HEK293 (cell line): ENCODE measurements around the gene MLLT10.

Experiments
- ATF2 ChIP-seq: fragments of 450-650 bp; formaldehyde crosslinking; IDR thresholded peaks from 2 replicates; pipeline ENCODE4 v1.5.1; 2016; ENCODE audit warnings: missing biosample characterization, missing genetic modification characterization, low read depth
- BCL6B ChIP-seq: fragments of 450-650 bp; formaldehyde crosslinking; IDR thresholded peaks from 2 replicates; pipeline ENCODE4 v1.5.1; 2017; ENCODE audit warnings: missing biosample characterization, missing genetic modification characterization
- GLIS1 ChIP-seq: fragments of 450-650 bp; formaldehyde crosslinking; IDR thresholded peaks from 2 replicates; pipeline ENCODE4 v1.5.1; 2016; ENCODE audit warnings: missing biosample characterization, missing genetic modification characterization
- HOXD13 ChIP-seq: sonication (generic); formaldehyde crosslinking; IDR thresholded peaks from 2 replicates; pipeline ENCODE4 v1.8.0; 2022; ENCODE audit warnings: missing genetic modification reagents, borderline replicate concordance
- IKZF3 ChIP-seq: fragments of 450-650 bp; IDR thresholded peaks from 2 replicates; pipeline ENCODE4 v1.5.0; 2018; ENCODE audit warnings: missing biosample characterization, mild to moderate bottlenecking, missing genetic modification characterization, moderate library complexity
- KLF10 ChIP-seq: fragments of 450-650 bp; IDR thresholded peaks from 2 replicates; pipeline ENCODE4 v1.5.1; 2018; ENCODE audit warnings: missing biosample characterization, mild to moderate bottlenecking, missing genetic modification characterization
- KLF8 ChIP-seq: fragments of 450-650 bp; formaldehyde crosslinking; IDR thresholded peaks from 2 replicates; pipeline ENCODE4 v1.5.1; 2016; ENCODE audit warnings: missing biosample characterization, missing genetic modification characterization
- MEIS1 ChIP-seq: sonication (generic); formaldehyde crosslinking; IDR thresholded peaks from 2 replicates; pipeline ENCODE4 v1.8.1; 2022; ENCODE audit warnings: missing genetic modification reagents, mild to moderate bottlenecking, borderline replicate concordance
- MYNN ChIP-seq: fragments of 450-650 bp; formaldehyde crosslinking; IDR thresholded peaks from 2 replicates; pipeline ENCODE4 v1.5.1; 2016; ENCODE audit warnings: missing biosample characterization, missing genetic modification characterization, borderline replicate concordance
- MZF1 ChIP-seq: fragments of 450-650 bp; formaldehyde crosslinking; IDR thresholded peaks from 2 replicates; pipeline ENCODE4 v1.5.1; 2017; ENCODE audit warnings: missing biosample characterization, missing genetic modification characterization, borderline replicate concordance
- WT1 ChIP-seq: fragments of 450-650 bp; formaldehyde crosslinking; IDR thresholded peaks from 2 replicates; pipeline ENCODE4 v1.5.1; 2016; ENCODE audit warnings: missing biosample characterization, missing genetic modification characterization
- YY1 ChIP-seq: fragments of 450-650 bp; formaldehyde crosslinking; IDR thresholded peaks from 2 replicates; pipeline ENCODE4 v1.5.1; 2018; ENCODE audit warnings: missing biosample characterization, missing genetic modification characterization
- ZFP3 ChIP-seq: fragments of 450-650 bp; formaldehyde crosslinking; IDR thresholded peaks from 2 replicates; pipeline ENCODE4 v1.5.1; 2016; ENCODE audit warnings: low read depth, missing biosample characterization, missing genetic modification characterization
- ZNF10 ChIP-seq: fragments of 450-650 bp; formaldehyde crosslinking; IDR thresholded peaks from 2 replicates; pipeline ENCODE4 v1.5.1; 2017; ENCODE audit warnings: missing biosample characterization, missing genetic modification characterization
- ZNF184 ChIP-seq: fragments of 450-650 bp; IDR thresholded peaks from 2 replicates; pipeline ENCODE4 v1.5.1; 2018; ENCODE audit warnings: missing biosample characterization, mild to moderate bottlenecking, missing genetic modification characterization
- ZNF214 ChIP-seq: fragments of 450-650 bp; formaldehyde crosslinking; IDR thresholded peaks from 2 replicates; pipeline ENCODE4 v1.5.1; 2017; ENCODE audit warnings: missing biosample characterization, mild to moderate bottlenecking, missing genetic modification characterization, borderline replicate concordance
- ZNF248 ChIP-seq: fragments of 450-650 bp; formaldehyde crosslinking; IDR thresholded peaks from 2 replicates; pipeline ENCODE4 v1.5.1; 2017; ENCODE audit warnings: missing biosample characterization, missing genetic modification characterization
- ZNF324 ChIP-seq: fragments of 450-650 bp; formaldehyde crosslinking; IDR thresholded peaks from 2 replicates; pipeline ENCODE4 v1.5.1; 2016; ENCODE audit warnings: missing biosample characterization, missing genetic modification characterization
- ZNF529 ChIP-seq: fragments of 450-650 bp; formaldehyde crosslinking; IDR thresholded peaks from 2 replicates; pipeline ENCODE4 v1.5.1; 2017; ENCODE audit warnings: missing genetic modification characterization, missing biosample characterization; ENCODE audit not compliant: insufficient replicate concordance
- ZNF548 ChIP-seq: fragments of 450-650 bp; formaldehyde crosslinking; IDR thresholded peaks from 2 replicates; pipeline ENCODE4 v1.5.1; 2016; ENCODE audit warnings: missing biosample characterization, missing genetic modification characterization
- ZNF585B ChIP-seq: fragments of 450-650 bp; formaldehyde crosslinking; IDR thresholded peaks from 2 replicates; pipeline ENCODE4 v1.5.1; 2016; ENCODE audit warnings: missing biosample characterization, missing genetic modification characterization
- ZNF629 ChIP-seq: fragments of 450-650 bp; formaldehyde crosslinking; IDR thresholded peaks from 2 replicates; pipeline ENCODE4 v1.5.1; 2017; ENCODE audit warnings: missing biosample characterization, missing genetic modification characterization
- ZNF658 ChIP-seq: fragments of 450-650 bp; formaldehyde crosslinking; IDR thresholded peaks from 2 replicates; pipeline ENCODE4; 2016; ENCODE audit warnings: missing biosample characterization, missing genetic modification characterization
- ZNF830 ChIP-seq: fragments of 450-650 bp; IDR thresholded peaks from 2 replicates; pipeline ENCODE4 v1.5.0; 2018; ENCODE audit warnings: missing biosample characterization, missing genetic modification characterization, low read depth, mild to moderate bottlenecking, moderate library complexity
- ZSCAN23 ChIP-seq: fragments of 450-650 bp; formaldehyde crosslinking; IDR thresholded peaks from 2 replicates; pipeline ENCODE4 v1.5.1; 2016; ENCODE audit warnings: missing biosample characterization, missing genetic modification characterization
- ZXDB ChIP-seq: fragments of 450-650 bp; formaldehyde crosslinking; IDR thresholded peaks from 2 replicates; pipeline ENCODE4 v1.5.1; 2016; ENCODE audit warnings: missing biosample characterization, missing genetic modification characterization
- TF ChIP-seq, protein P1 (sequence below): fragments of 450-650 bp; formaldehyde crosslinking; IDR thresholded peaks from 2 replicates; pipeline ENCODE4 v1.5.1; 2016; ENCODE audit warnings: missing biosample characterization, missing genetic modification characterization
- TF ChIP-seq, protein P2 (sequence below): fragments of 450-650 bp; formaldehyde crosslinking; IDR thresholded peaks from 2 replicates; pipeline ENCODE4 v1.5.1; 2017; ENCODE audit warnings: missing biosample characterization, missing genetic modification characterization
- TF ChIP-seq, protein P3 (sequence below): fragments of 450-650 bp; formaldehyde crosslinking; IDR thresholded peaks from 2 replicates; pipeline ENCODE4 v1.5.1; 2016; ENCODE audit warnings: missing biosample characterization, missing genetic modification characterization
- TF ChIP-seq, protein P4 (sequence below): fragments of 450-650 bp; formaldehyde crosslinking; IDR thresholded peaks from 2 replicates; pipeline ENCODE4 v1.5.0; 2017; ENCODE audit warnings: missing biosample characterization, missing genetic modification characterization, borderline replicate concordance

Gene MLLT10

GRCh38 chr10:21518149-21518640, 15.8 kb upstream of the MLLT10 start (continued):
- TF ChIP-seq, protein P1, sequence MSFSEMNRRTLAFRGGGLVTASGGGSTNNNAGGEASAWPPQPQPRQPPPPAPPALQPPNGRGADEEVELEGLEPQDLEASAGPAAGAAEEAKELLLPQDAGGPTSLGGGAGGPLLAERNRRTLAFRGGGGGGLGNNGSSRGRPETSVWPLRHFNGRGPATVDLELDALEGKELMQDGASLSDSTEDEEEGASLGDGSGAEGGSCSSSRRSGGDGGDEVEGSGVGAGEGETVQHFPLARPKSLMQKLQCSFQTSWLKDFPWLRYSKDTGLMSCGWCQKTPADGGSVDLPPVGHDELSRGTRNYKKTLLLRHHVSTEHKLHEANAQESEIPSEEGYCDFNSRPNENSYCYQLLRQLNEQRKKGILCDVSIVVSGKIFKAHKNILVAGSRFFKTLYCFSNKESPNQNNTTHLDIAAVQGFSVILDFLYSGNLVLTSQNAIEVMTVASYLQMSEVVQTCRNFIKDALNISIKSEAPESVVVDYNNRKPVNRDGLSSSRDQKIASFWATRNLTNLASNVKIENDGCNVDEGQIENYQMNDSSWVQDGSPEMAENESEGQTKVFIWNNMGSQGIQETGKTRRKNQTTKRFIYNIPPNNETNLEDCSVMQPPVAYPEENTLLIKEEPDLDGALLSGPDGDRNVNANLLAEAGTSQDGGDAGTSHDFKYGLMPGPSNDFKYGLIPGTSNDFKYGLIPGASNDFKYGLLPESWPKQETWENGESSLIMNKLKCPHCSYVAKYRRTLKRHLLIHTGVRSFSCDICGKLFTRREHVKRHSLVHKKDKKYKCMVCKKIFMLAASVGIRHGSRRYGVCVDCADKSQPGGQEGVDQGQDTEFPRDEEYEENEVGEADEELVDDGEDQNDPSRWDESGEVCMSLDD (tag by site-specific recombination) = no peak
- peak; percentile 37 for TF ChIP-seq IKZF3
- 0 out of 2 replicates have a peak, but pooled peaks have one; percentile 43 for TF ChIP-seq ZNF324 (tag by site-specific recombination)
- TF ChIP-seq ZNF248 (tag by site-specific recombination) = no peak
- no peak for TF ChIP-seq ZNF529 (tag by site-specific recombination)
- TF ChIP-seq, protein P2, sequence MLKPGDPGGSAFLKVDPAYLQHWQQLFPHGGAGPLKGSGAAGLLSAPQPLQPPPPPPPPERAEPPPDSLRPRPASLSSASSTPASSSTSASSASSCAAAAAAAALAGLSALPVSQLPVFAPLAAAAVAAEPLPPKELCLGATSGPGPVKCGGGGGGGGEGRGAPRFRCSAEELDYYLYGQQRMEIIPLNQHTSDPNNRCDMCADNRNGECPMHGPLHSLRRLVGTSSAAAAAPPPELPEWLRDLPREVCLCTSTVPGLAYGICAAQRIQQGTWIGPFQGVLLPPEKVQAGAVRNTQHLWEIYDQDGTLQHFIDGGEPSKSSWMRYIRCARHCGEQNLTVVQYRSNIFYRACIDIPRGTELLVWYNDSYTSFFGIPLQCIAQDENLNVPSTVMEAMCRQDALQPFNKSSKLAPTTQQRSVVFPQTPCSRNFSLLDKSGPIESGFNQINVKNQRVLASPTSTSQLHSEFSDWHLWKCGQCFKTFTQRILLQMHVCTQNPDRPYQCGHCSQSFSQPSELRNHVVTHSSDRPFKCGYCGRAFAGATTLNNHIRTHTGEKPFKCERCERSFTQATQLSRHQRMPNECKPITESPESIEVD (tag by site-specific recombination) = peak; percentile 90
- TF ChIP-seq WT1 (tag by site-specific recombination) = peak; percentile 89
- TF ChIP-seq ZFP3 (tag by site-specific recombination) = no peak
- TF ChIP-seq MZF1 = no peak
- TF ChIP-seq ATF2 (tag by site-specific recombination) = peak; percentile 64
- no peak for TF ChIP-seq ZNF830 (tag by site-specific recombination)
- TF ChIP-seq ZNF184 (tag by site-specific recombination) = no peak
- no peak for TF ChIP-seq YY1
- peak; percentile 72 for TF ChIP-seq ZNF10 (tag by site-specific recombination)
- TF ChIP-seq MYNN (tag by site-specific recombination) = no peak
- TF ChIP-seq ZNF214 (tag by site-specific recombination) = no peak
- TF ChIP-seq KLF10 (tag by site-specific recombination) = peak; percentile 67; the same call in 1 of the 2 replicates
- TF ChIP-seq, protein P3, sequence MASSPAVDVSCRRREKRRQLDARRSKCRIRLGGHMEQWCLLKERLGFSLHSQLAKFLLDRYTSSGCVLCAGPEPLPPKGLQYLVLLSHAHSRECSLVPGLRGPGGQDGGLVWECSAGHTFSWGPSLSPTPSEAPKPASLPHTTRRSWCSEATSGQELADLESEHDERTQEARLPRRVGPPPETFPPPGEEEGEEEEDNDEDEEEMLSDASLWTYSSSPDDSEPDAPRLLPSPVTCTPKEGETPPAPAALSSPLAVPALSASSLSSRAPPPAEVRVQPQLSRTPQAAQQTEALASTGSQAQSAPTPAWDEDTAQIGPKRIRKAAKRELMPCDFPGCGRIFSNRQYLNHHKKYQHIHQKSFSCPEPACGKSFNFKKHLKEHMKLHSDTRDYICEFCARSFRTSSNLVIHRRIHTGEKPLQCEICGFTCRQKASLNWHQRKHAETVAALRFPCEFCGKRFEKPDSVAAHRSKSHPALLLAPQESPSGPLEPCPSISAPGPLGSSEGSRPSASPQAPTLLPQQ (tag by site-specific recombination) = 0 out of 2 replicates have a peak, but pooled peaks have one; percentile 16
- TF ChIP-seq, protein P4, sequence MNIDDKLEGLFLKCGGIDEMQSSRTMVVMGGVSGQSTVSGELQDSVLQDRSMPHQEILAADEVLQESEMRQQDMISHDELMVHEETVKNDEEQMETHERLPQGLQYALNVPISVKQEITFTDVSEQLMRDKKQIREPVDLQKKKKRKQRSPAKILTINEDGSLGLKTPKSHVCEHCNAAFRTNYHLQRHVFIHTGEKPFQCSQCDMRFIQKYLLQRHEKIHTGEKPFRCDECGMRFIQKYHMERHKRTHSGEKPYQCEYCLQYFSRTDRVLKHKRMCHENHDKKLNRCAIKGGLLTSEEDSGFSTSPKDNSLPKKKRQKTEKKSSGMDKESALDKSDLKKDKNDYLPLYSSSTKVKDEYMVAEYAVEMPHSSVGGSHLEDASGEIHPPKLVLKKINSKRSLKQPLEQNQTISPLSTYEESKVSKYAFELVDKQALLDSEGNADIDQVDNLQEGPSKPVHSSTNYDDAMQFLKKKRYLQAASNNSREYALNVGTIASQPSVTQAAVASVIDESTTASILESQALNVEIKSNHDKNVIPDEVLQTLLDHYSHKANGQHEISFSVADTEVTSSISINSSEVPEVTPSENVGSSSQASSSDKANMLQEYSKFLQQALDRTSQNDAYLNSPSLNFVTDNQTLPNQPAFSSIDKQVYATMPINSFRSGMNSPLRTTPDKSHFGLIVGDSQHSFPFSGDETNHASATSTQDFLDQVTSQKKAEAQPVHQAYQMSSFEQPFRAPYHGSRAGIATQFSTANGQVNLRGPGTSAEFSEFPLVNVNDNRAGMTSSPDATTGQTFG (tag by site-specific recombination) = no peak
- TF ChIP-seq MEIS1 (CRISPR knock-in tag) = no peak
- TF ChIP-seq GLIS1 (tag by site-specific recombination) = no peak
- no peak for TF ChIP-seq ZXDB (tag by site-specific recombination)
- TF ChIP-seq ZNF658 = no peak
- TF ChIP-seq KLF8 = peak; percentile 50
- TF ChIP-seq ZNF585B (tag by site-specific recombination) = no peak
- TF ChIP-seq ZSCAN23 (tag by site-specific recombination) = peak; percentile 59; the same call in 1 of the 2 replicates
- TF ChIP-seq ZNF629 (tag by site-specific recombination) = peak; percentile 10
- TF ChIP-seq HOXD13 = no peak
- no peak for TF ChIP-seq BCL6B
- TF ChIP-seq ZNF548 = no peak
